SH-SY5Y (cell line): Measurements from ENCODE around the gene CEP78.

Source experiments
- GATA2 ChIP-seq: IDR thresholded peaks from 2 replicates; pipeline ENCODE4 v1.6.1; 2011; ENCODE audit warnings: mild to moderate bottlenecking, low read depth, low read length
- GATA3 ChIP-seq: IDR thresholded peaks from 2 replicates; pipeline ENCODE4 v1.6.1; 2011; ENCODE audit warnings: low read depth, mild to moderate bottlenecking, low read length, moderate library complexity

The CEP78 gene

GRCh38 chr9:78325846-78326360, 90.0 kb downstream of the CEP78 start:
- TF ChIP-seq GATA2 (no peak), GATA3 (no peak)

- no peak for TF ChIP-seq GATA2
- no peak for TF ChIP-seq GATA3
Observed at GRCh38 chr9:78326564-78326963, 90.7 kb downstream of the CEP78 start.
